ENCODE results near the gene AGBL4.

- TF ChIP-seq GATA2 (IDR thresholded peaks at IDR 0.05; ENCODE audit: low read depth, low read length) (no peak), GATA3 (IDR thresholded peaks at IDR 0.05; ENCODE audit: low read depth, low read length) (no peak)
Observed at GRCh38 chr1:48789903-48790302, 1233.9 kb downstream of the AGBL4 start.

All from SH-SY5Y (cell line).